ENCODE measurements around the gene MACROH2A2. TPM values are rescaled to one million over a fixed set of nuclear protein-coding genes. Genes with fewer than 3 reads are reported as not detected.
"Not testable (repeated sequence)": the region's sequence is repeated elsewhere in the genome, so short reads cannot be mapped to it uniquely, and the experiment has no call there.

MACROH2A2 gene
- total RNA-seq, 1 experiment from 2014 or later: 3.0 TPM

DNA sequence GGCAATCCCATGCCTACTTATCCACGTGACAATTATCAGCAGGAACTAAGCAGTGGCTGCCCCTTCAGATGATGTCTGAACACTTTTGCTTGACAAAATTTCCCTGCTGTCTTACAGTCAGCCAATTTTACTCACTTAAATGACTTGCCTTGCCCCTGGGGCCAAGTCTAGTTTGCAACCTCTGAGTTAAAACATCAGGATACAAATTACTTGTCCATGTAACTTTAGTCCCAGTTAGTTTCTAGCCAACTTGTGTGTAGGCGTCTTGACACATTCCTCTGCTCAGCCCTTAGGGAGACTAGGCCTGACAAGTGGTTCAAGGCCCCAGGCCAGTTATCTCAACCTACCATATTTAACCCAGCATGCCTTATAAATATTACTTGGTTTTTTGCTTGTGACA, 105.5 kb downstream of the MACROH2A2 start:
- intact Hi-C loops (cut with micrococcal nuclease; ENCODE audit: unreplicated experiment) (no loop called here), in situ Hi-C loops (cut with HindIII; ENCODE audit: low pct_unique_long_range_greater_than_20kb, low sequenced_read_pairs) (no loop called here)
- TF ChIP-seq, protein P1, sequence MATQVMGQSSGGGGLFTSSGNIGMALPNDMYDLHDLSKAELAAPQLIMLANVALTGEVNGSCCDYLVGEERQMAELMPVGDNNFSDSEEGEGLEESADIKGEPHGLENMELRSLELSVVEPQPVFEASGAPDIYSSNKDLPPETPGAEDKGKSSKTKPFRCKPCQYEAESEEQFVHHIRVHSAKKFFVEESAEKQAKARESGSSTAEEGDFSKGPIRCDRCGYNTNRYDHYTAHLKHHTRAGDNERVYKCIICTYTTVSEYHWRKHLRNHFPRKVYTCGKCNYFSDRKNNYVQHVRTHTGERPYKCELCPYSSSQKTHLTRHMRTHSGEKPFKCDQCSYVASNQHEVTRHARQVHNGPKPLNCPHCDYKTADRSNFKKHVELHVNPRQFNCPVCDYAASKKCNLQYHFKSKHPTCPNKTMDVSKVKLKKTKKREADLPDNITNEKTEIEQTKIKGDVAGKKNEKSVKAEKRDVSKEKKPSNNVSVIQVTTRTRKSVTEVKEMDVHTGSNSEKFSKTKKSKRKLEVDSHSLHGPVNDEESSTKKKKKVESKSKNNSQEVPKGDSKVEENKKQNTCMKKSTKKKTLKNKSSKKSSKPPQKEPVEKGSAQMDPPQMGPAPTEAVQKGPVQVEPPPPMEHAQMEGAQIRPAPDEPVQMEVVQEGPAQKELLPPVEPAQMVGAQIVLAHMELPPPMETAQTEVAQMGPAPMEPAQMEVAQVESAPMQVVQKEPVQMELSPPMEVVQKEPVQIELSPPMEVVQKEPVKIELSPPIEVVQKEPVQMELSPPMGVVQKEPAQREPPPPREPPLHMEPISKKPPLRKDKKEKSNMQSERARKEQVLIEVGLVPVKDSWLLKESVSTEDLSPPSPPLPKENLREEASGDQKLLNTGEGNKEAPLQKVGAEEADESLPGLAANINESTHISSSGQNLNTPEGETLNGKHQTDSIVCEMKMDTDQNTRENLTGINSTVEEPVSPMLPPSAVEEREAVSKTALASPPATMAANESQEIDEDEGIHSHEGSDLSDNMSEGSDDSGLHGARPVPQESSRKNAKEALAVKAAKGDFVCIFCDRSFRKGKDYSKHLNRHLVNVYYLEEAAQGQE (IDR thresholded peaks at IDR 0.05; ENCODE audit: insufficient read depth in 1 of 2, low read depth in 2 of 2, low read length in 1 of 2): no peak
- no peak for TF ChIP-seq POLR2AphosphoS5 (IDR thresholded peaks at IDR 0.05; ENCODE audit: low read depth, low read length)
- TF ChIP-seq, protein P2, sequence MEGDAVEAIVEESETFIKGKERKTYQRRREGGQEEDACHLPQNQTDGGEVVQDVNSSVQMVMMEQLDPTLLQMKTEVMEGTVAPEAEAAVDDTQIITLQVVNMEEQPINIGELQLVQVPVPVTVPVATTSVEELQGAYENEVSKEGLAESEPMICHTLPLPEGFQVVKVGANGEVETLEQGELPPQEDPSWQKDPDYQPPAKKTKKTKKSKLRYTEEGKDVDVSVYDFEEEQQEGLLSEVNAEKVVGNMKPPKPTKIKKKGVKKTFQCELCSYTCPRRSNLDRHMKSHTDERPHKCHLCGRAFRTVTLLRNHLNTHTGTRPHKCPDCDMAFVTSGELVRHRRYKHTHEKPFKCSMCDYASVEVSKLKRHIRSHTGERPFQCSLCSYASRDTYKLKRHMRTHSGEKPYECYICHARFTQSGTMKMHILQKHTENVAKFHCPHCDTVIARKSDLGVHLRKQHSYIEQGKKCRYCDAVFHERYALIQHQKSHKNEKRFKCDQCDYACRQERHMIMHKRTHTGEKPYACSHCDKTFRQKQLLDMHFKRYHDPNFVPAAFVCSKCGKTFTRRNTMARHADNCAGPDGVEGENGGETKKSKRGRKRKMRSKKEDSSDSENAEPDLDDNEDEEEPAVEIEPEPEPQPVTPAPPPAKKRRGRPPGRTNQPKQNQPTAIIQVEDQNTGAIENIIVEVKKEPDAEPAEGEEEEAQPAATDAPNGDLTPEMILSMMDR (IDR thresholded peaks at IDR 0.05): no peak
- no peak for TF ChIP-seq SIN3A (IDR thresholded peaks at IDR 0.05; ENCODE audit: borderline replicate concordance, insufficient read depth, low read depth, low read length)
- TF ChIP-seq TCF7L2 (IDR thresholded peaks at IDR 0.05; ENCODE audit: low read depth, low read length): no peak
- no TSS peak for BruUV-seq (replicated peaks)
- no peaks in the 10 kb centered on the region for H3K27me3 ChIP-seq (ENCODE audit: control insufficient read depth, insufficient read depth, low read length)
- CTCF ChIA-PET: interaction anchor here (2.3 kb wide), 1 partner anchor 12 kb away, joined by 8 read pairs; the partner anchor contains the start of gene TYSND1
- DNase-seq (ENCODE audit: low read depth, low spot score): no peak
- no peak overlapping the region for H3K27ac ChIP-seq (ENCODE audit: low read length)
- peaks cover 52% of the 10 kb centered on the region for H3K36me3 ChIP-seq (ENCODE audit: control insufficient read depth, insufficient read depth, low read length)
- H3K4me3 ChIP-seq (ENCODE audit: low read depth in 2 of 2, low read length in 2 of 2): no peak overlapping the region
- peaks cover 6% of the 10 kb centered on the region for H3K4me1 ChIP-seq (ENCODE audit: control insufficient read depth, insufficient read depth, low read length)
- no peaks in the 10 kb centered on the region for H3K9me3 ChIP-seq (ENCODE audit: control insufficient read depth, insufficient read depth, low read depth, low read length)
- ATAC-seq: no peak
- POLR2A ChIA-PET: no interaction called here

DNA sequence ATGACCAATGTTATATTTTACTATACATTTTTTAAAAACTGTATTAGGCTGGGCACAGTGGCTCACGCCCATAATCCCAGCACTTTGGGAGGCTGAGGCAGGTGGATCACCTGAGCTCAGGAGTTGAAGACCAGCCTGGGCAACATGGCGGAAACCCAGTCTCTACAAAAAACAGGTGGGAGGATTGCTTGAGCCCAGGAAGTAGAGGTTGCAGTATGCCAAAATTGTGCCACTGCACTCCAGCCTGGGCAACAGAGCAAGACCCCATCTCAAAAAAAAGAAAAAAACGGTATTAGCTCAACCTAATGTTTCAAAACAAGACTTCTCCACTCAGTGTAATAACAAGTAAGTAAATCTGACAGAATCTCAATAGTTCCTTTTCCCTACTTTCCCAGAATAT, 106.7 kb downstream of the MACROH2A2 start:
- CTCF ChIA-PET: interaction anchor here (2.3 kb wide), 1 partner anchor 13 kb away, joined by 8 read pairs; the partner anchor contains the start of gene TYSND1
- intact Hi-C loops (cut with micrococcal nuclease; ENCODE audit: unreplicated experiment): not testable (repeated sequence)

DNA sequence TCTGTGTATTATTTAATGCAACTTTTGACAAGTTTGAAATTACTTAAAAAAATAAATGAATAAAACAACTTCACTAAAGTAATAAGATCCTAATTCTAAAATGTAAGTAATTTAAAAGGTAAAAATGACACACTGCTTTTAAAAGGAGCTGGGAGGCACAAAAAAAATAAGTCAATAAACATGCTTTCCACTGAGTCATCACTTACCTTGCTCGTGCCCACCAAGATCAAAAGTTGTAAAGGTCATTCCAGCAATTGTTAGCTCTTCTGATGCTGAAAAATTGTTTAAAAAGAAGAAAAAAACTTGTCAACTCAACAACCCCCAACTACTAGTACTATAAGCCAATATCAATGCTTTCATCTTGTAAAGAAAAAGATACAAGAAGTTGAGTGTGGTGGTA, 108.2 kb downstream of the MACROH2A2 start:
- Histone ChIP-seq H3K4me3 (ENCODE audit: low read depth in 2 of 2, low read length in 2 of 2) (no peak overlapping the region), H3K27me3 (ENCODE audit: control insufficient read depth, insufficient read depth, low read length) (no peaks in the 10 kb centered on the region), H3K4me1 (ENCODE audit: control insufficient read depth, insufficient read depth, low read length) (peaks cover 12% of the 10 kb centered on the region), H3K9me3 (ENCODE audit: control insufficient read depth, insufficient read depth, low read depth, low read length) (no peaks in the 10 kb centered on the region), H3K36me3 (ENCODE audit: control insufficient read depth, insufficient read depth, low read length) (peaks cover 32% of the 10 kb centered on the region), H3K27ac (ENCODE audit: low read length) (no peak overlapping the region)
- DNase-seq (ENCODE audit: low read depth, low spot score) (no peak), ATAC-seq (no peak)
- no TSS peak for BruUV-seq (replicated peaks)
- ChIA-PET POLR2A (interaction anchor here (0.6 kb wide), 1 partner anchor 31 kb away, joined by 4 read pairs; no protein-coding TSS in a partner anchor), CTCF (no interaction called here)
- TF ChIP-seq TCF7L2 (IDR thresholded peaks at IDR 0.05; ENCODE audit: low read depth, low read length) (no peak), POLR2AphosphoS5 (IDR thresholded peaks at IDR 0.05; ENCODE audit: low read depth, low read length) (no peak), SIN3A (IDR thresholded peaks at IDR 0.05; ENCODE audit: borderline replicate concordance, insufficient read depth, low read depth, low read length) (no peak)
- TF ChIP-seq, protein P1 (IDR thresholded peaks at IDR 0.05; ENCODE audit: insufficient read depth in 1 of 2, low read depth in 2 of 2, low read length in 1 of 2): no peak
- TF ChIP-seq, protein P2 (IDR thresholded peaks at IDR 0.05): no peak
- intact Hi-C loops (cut with micrococcal nuclease; ENCODE audit: unreplicated experiment) (no loop called here), in situ Hi-C loops (cut with HindIII; ENCODE audit: low pct_unique_long_range_greater_than_20kb, low sequenced_read_pairs) (no loop called here)

More for the DNA sequence above, 106.7 kb downstream of the MACROH2A2 start:
- peaks cover 42% of the 10 kb centered on the region for H3K36me3 ChIP-seq (ENCODE audit: control insufficient read depth, insufficient read depth, low read length)
- DNase-seq (ENCODE audit: low read depth, low spot score); H3K9me3 ChIP-seq (ENCODE audit: control insufficient read depth, insufficient read depth, low read depth, low read length); H3K4me3 ChIP-seq (ENCODE audit: low read depth in 2 of 2, low read length in 2 of 2); ATAC-seq; in situ Hi-C loops (cut with HindIII; ENCODE audit: low pct_unique_long_range_greater_than_20kb, low sequenced_read_pairs); H3K27me3 ChIP-seq (ENCODE audit: control insufficient read depth, insufficient read depth, low read length); POLR2A ChIA-PET; H3K27ac ChIP-seq (ENCODE audit: low read length); BruUV-seq (replicated peaks): not testable (repeated sequence)
- peaks cover 11% of the 10 kb centered on the region for H3K4me1 ChIP-seq (ENCODE audit: control insufficient read depth, insufficient read depth, low read length)
